Stomach (tissue), 9 donors: ENCODE data around the gene HMGN1. TPM values are rescaled to one million over a fixed set of nuclear protein-coding genes. Genes with fewer than 3 reads are reported as not detected.

Experiments used
- DNase-seq, 2 donors: peaks; one replicate each; pipeline versions ENCODE4 v3.0.0 to v3.0.0-alpha.2; 2013 to 2019
- H3K27ac ChIP-seq, 5 donors: fragments of 200-600 bp in 4 of 5; sonication (generic) in 4 of 5; one replicate each; pipeline ENCODE4 v1.5.1; 2013 to 2019; ENCODE audit warnings: mild to moderate bottlenecking in 1 of 5, moderate library complexity in 1 of 5
- H3K27me3 ChIP-seq, 3 donors: fragments of 200-600 bp; sonication (generic); one replicate each; pipeline ENCODE4 v1.5.1; 2017 to 2019; ENCODE audit warnings: mixed run types in 1 of 3
- H3K36me3 ChIP-seq, 4 donors: fragments of 200-600 bp; sonication (generic); 1 replicate in 3 of 4; 2 replicates in 1 of 4; pipeline ENCODE4 v1.5.1; 2016 to 2019
- H3K4me1 ChIP-seq, 4 donors: fragments of 200-600 bp; sonication (generic); one replicate each; pipeline ENCODE4 v1.5.1; 2016 to 2019
- H3K4me3 ChIP-seq, 4 donors: fragments of 200-600 bp; sonication (generic) in 3 of 4; one replicate each; pipeline ENCODE4 v1.5.1; 2016 to 2019; ENCODE audit warnings: mild to moderate bottlenecking in 1 of 4
- H3K9me3 ChIP-seq, 4 donors: fragments of 200-600 bp; sonication (generic); one replicate each; pipeline ENCODE4 v1.5.1; 2016 to 2019
- EP300 ChIP-seq: sonication (generic); formaldehyde crosslinking; IDR thresholded peaks from one replicate; pipeline ENCODE4 v1.6.1; 2017; ENCODE audit warnings: antibody characterized with exemption
- POLR2A ChIP-seq, 4 donors: fragments of 450-650 bp; IDR thresholded peaks; one replicate each; pipeline ENCODE4 v1.6.1; 2016; ENCODE audit warnings: antibody characterized with exemption in 4 of 4, control low read depth in 2 of 4, mild to moderate bottlenecking in 1 of 4, moderate library complexity in 1 of 4
- POLR2AphosphoS5 ChIP-seq, 3 donors: sonication (generic); formaldehyde crosslinking; IDR thresholded peaks; one replicate each; pipeline ENCODE4 v1.6.1; 2016; ENCODE audit warnings: antibody characterized with exemption in 3 of 3
- WGBS, 5 donors: extraction: QIAGEN DNeasy Blood & Tissue Kit in 3 of 5; methylation state at CpG; one replicate each; pipeline versions ENCODE4 v1.1.5 to v1.1.7; 2013 to 2018; 5-methylcytosine and 5-hydroxymethylcytosine counted together
- intact Hi-C: fragments of 100-400 bp; cut with DNase I; formaldehyde crosslinking; loops from one replicate; pipeline ENCODE4 v1.15.1; 2023; ENCODE audit warnings: low total_unique reads
- polyA plus RNA-seq, 3 donors: library from polyadenylated mRNA; stranded (reverse); fragments of 200-250 nt; gene quantifications; one replicate each; pipeline ENCODE4 v1.2.3, GENCODE V29; 2013
- small RNA-seq, 4 donors: library from RNA; depleted of rRNA; stranded (forward); fragments of <200 nt; gene quantifications; one replicate each; pipeline ENCODE3, GENCODE V24; 2016
- total RNA-seq, 5 donors: library from RNA; depleted of rRNA; stranded (reverse); fragments of >200 nt; gene quantifications; one replicate each; pipeline versions ENCODE4 v1.1.0 to v1.2.3, GENCODE V29; 2014 to 2016
- TF ChIP-seq, protein P1 (sequence below), 7 experiments: fragments of 450-650 bp in 4 of 7; fragments of 200-600 bp in 3 of 7; sonication (generic) in 3 of 7; IDR thresholded peaks; one replicate each; pipeline ENCODE4 v1.5.1; 2016 to 2019; ENCODE audit warnings: antibody characterized with exemption in 7 of 7, control low read depth in 2 of 7, mild to moderate bottlenecking in 1 of 7
- donor health status: healthy with polysubstance abuse.
- donor health status: Bipolar disorder and iron deficiency.
- donor health status: healthy.

Gene HMGN1
- total and polyA plus RNA-seq, 8 donors = 39.1 to 321 (median 131) TPM

DNA sequence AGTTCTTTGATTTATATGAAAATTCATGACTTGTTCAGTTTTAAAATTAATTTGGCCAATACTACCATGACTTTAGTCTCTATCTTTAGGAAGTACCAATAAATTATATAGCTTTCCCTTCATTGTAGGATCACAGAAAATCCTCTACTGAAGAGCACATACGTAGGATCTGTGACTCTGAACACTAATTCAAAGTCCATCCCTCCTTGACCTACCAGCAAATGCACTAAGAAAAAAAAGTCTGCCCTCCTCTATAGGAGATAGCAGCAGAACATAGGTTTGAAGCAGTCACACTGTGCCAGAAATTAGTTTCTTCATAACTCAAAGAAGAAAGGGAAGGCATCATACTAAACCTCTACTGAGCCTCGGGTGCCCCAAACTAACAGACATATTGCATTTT is 52.0 kb downstream of the HMGN1 start:
- H3K4me1 ChIP-seq = peaks cover 0 to 14% (median 6%) of the 10 kb centered on the region in 4 donors
- no peak for DNase-seq
- no peak overlapping the region for H3K27ac ChIP-seq
- 78 to 88% (median 83%) methylated on average over 2 of the region's 2 CpGs for WGBS, 5 donors
- intact Hi-C loops = no loop called here
- peaks cover 0 to 10% (median 1%) of the 10 kb centered on the region in 4 donors for H3K9me3 ChIP-seq
- H3K27me3 ChIP-seq = no peaks in the 10 kb centered on the region
- H3K36me3 ChIP-seq = peaks cover 33 to 92% (median 88%) of the 10 kb centered on the region in 4 donors
- no peak overlapping the region for H3K4me3 ChIP-seq
- TF ChIP-seq POLR2AphosphoS5 (IDR thresholded peaks at IDR 0.05) (no peak), EP300 (no peak), POLR2A (IDR thresholded peaks at IDR 0.05) (no peak)
- TF ChIP-seq, protein P1, sequence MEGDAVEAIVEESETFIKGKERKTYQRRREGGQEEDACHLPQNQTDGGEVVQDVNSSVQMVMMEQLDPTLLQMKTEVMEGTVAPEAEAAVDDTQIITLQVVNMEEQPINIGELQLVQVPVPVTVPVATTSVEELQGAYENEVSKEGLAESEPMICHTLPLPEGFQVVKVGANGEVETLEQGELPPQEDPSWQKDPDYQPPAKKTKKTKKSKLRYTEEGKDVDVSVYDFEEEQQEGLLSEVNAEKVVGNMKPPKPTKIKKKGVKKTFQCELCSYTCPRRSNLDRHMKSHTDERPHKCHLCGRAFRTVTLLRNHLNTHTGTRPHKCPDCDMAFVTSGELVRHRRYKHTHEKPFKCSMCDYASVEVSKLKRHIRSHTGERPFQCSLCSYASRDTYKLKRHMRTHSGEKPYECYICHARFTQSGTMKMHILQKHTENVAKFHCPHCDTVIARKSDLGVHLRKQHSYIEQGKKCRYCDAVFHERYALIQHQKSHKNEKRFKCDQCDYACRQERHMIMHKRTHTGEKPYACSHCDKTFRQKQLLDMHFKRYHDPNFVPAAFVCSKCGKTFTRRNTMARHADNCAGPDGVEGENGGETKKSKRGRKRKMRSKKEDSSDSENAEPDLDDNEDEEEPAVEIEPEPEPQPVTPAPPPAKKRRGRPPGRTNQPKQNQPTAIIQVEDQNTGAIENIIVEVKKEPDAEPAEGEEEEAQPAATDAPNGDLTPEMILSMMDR (IDR thresholded peaks at IDR 0.05) = no peak

Small RNA genes lying within 50 kb of the gene (small RNA-seq; reads per million reads assigned to genes)
- gene RF00019 = 0 reads per million in 4 donors

Other genes starting within 250 kb of the HMGN1 start
- 10 to 100 TPM in 4 of 5 donors, not detected in 1; 11.6 to 32.5 (median 19.8) TPM for gene PSMG1, start 165.6 kb downstream of the HMGN1 start, total RNA-seq
- 10 to 100 TPM; 33.0 to 53.2 (median 37.0) TPM for gene PSMG1, start 165.6 kb downstream of the HMGN1 start, polyA plus RNA-seq
- gene BRWD1, start 35.5 kb downstream of the HMGN1 start, total RNA-seq = 100 to 1,000 TPM in 1 of 5 donors, 10 to 100 TPM in 4; 50.7 to 216 (median 66.5) TPM
- 1 to 10 TPM; 5.9 to 9.1 (median 8.4) TPM for gene BRWD1, start 35.5 kb downstream of the HMGN1 start, polyA plus RNA-seq
- gene LCA5L, start 96.7 kb upstream of the HMGN1 start, total RNA-seq = 1 to 10 TPM in 2 of 5 donors, not detected in 3; 1.8 to 2.2 TPM
- gene LCA5L, start 96.7 kb upstream of the HMGN1 start, polyA plus RNA-seq = 1 to 10 TPM in 1 of 3 donors, under 1 TPM in 2; 0.85 to 2.7 (median 0.93) TPM
- gene SH3BGR, start 102.9 kb upstream of the HMGN1 start, total RNA-seq = 100 to 1,000 TPM in 1 of 5 donors, 10 to 100 TPM in 1, 1 to 10 TPM in 1, under 1 TPM in 1, not detected in 1; 0.87 to 295 (median 12.2) TPM
- 10 to 100 TPM in 1 of 3 donors, 1 to 10 TPM in 2; 3.1 to 10.6 (median 6.5) TPM for gene SH3BGR, start 102.9 kb upstream of the HMGN1 start, polyA plus RNA-seq